Spleen (tissue), 7 donors: ENCODE measurements around the gene CGAS.

Source experiments
- CTCF ChIP-seq, 11 experiments: fragments of 200-600 bp in 7 of 11; fragments of 450-650 bp in 4 of 11; sonication (generic) in 4 of 11; IDR thresholded peaks in 8 of 11; conservative IDR thresholded peaks in 3 of 11; 1 replicate in 7 of 11; 2 replicates in 4 of 11; pipeline versions ENCODE4 v1.4.0 to v1.8.0; 2016 to 2021; ENCODE audit warnings: antibody characterized with exemption in 11 of 11, inconsistent platforms in 4 of 11, mild to moderate bottlenecking in 1 of 11
- POLR2A ChIP-seq, 3 donors: fragments of 450-650 bp; IDR thresholded peaks; one replicate each; pipeline ENCODE4 v1.5.1; 2017; ENCODE audit warnings: antibody characterized with exemption in 3 of 3, mild to moderate bottlenecking in 1 of 3
- donor health status: DM: no; HTN: no; CAD: no; lungs with moderate emphysema.
- donor health status: DM: no; HTN: no; CAD: no.
- donor health status: DM: no; HTN: no; CAD: no.

DNA sequence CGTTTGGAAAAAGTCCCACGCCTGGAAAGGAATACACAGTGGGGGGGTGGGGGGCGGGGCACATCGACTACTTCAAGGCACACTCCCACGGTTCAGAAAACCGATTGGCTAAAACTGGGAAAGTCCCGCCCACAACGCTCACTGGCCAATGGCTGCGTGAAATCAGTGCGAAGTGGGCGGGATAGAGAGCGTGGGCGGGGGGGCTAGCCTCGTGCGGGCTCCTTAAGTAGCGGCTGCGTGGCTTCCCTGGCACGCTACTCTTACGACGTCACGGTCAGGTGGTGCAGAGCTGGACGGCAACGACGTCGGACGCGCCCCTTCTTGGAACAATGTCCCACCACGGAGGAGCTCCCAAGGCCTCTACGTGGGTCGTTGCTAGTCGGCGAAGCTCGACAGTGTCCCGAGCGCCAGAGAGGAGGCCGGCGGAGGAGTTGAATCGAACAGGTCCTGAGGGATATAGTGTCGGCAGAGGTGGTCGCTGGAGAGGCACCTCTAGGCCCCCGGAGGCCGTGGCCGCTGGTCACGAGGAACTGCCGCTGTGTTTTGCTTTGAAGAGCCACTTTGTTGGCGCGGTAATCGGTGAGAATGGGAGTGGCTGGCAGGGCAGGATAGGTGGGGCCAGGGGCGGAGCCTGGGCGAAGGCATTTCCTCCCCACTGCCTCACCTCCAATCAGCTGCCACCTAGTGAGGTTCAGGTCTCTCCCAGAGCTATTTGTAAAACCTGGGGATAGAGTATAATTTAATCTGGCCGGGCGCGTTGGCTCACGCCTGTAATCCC lies 57.3 kb downstream of the CGAS start, which contains the start of gene DDX43:
- TF ChIP-seq POLR2A (IDR thresholded peaks at IDR 0.05): no peak
- no peak for TF ChIP-seq CTCF (IDR thresholded peaks at IDR 0.05 in 8 of 11, conservative IDR thresholded peaks at IDR 0.05 in 3 of 11)
